IPS-18c (cell line): Measurements from ENCODE around the gene TRIP12.

Experiments
- H3K4me3 ChIP-seq: 2 replicates; pipeline ENCODE4 v1.7.0; 2013; ENCODE audit warnings: low read depth, mild to moderate bottlenecking, low read length, moderate library complexity; ENCODE audit not compliant: insufficient read depth
- H3K9me3 ChIP-seq: one replicate; pipeline ENCODE4 v1.6.1; 2013; ENCODE audit warnings: mild to moderate bottlenecking, low read length, moderate library complexity; ENCODE audit not compliant: control insufficient read depth, insufficient read depth

Gene TRIP12

GRCh38 chr2:229719926-229720647, 201.7 kb downstream of the TRIP12 start:
- Histone ChIP-seq H3K9me3 (no peaks in the 10 kb centered on the region), H3K4me3 (no peak overlapping the region)

GRCh38 chr2:229718057-229718456, 203.8 kb downstream of the TRIP12 start:
- no peak overlapping the region for H3K4me3 ChIP-seq
- H3K9me3 ChIP-seq = no peaks in the 10 kb centered on the region

GRCh38 chr2:229715895-229716507, 205.8 kb downstream of the TRIP12 start:
- Histone ChIP-seq H3K4me3 (no peak overlapping the region), H3K9me3 (no peaks in the 10 kb centered on the region)

DNA sequence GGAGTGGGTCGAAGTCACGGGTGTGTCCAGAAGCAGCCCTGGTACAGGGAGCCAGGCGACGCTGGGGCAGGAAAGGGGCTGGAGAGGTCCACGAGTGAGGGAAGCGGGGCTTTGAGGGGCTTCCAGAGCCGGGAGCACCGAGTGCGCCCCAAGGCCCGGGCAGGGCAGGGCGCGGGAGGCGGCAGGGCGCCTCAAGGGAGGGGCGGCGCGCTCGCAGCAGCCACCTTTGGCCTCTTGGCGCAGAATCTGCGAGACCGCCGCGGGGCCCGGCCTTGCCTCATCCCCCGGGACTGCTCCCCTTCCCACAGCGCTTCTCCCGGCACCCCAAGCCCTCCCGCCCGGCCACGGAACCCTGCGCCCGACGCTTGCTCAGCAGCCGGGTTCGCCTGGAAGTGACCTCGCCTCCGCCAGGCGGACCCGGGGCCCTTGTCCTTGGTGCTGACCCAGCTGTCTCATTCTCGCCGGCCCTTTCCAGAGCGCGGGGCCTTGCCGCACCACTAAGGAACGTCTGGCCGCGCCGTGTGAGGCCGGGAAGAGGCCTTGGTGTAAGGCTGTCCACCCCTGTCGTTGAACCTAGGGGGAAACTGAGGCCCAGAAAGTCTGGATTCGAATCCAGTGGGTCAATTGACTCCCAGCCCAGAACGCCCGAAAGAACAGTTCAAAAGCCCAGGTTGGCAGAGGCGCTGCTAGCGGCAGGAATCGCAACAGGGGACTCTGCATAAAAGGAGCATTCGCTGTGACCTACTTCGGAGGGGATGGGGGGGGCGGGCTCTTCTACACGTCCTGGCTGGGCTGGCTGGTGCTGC, 206.9 kb downstream of the TRIP12 start:
- Histone ChIP-seq H3K9me3 (no peaks in the 10 kb centered on the region), H3K4me3 (peak overlapping the region; percentile 67)

DNA sequence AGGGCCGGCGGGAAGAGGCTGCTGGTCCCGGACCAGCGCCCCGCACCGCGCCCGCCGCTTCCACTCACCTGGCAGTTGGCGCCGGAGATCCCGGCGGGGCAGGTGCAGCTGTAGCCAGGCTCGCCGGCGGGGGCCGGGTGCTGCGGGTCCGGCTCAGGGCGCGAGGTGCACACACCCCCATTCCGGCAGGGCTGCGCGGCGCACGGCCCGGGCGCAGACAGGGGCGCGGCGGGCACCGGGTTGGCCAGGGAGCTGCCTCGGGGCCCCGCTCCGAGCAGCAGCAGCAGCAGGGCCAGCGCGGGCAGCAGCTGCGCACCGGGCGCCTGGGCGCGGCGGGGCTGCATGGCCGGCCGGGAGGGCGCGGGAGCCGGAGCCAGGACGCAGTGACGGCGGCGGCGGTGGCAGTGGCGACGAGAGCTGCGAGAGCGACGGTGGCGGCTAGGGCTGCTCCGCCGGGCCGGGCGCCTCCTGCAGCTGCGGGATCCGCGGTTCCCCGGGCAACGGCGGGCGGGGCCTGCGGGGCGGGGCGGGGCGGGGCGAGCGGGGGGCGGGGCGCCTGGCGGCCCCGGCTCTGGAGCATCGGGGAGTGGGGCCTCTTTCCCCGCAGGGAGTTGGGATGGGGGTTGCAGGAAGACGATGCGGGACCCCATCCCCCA, 207.6 kb downstream of the TRIP12 start, which contains the start of gene DNER:
Gene DNER (minus strand): TSS at position 476 of the 656 bp plus-strand sequence. CDS start 132 bp downstream, at position 344.
- Histone ChIP-seq H3K9me3 (no peaks in the 10 kb centered on the region), H3K4me3 (peak within 1 kb of the TSS; percentile 72)
